Erythroblast (primary cell): ENCODE data around the gene ACSL3.

Experiments
- GATA1 ChIP-seq: IDR thresholded peaks from 2 replicates; pipeline ENCODE4 v1.6.1; 2011; ENCODE audit warnings: low read depth, mild to moderate bottlenecking, control low read depth, low read length, moderate library complexity
- POLR2A ChIP-seq: IDR thresholded peaks from 2 replicates; pipeline ENCODE4 v1.6.1; 2011; ENCODE audit warnings: mild to moderate bottlenecking, low read length

GRCh38 chr2:222943820-222944219, 83.0 kb downstream of the ACSL3 start:
- no peak for TF ChIP-seq POLR2A
- TF ChIP-seq GATA1, result no peak
